Measurements from ENCODE around the gene LMO3. TPM values are rescaled to one million over a fixed set of nuclear protein-coding genes. Genes with fewer than 3 reads are reported as not detected.

LMO3 gene
- total and polyA plus RNA-seq, 2 of the 13 experiments (the other 11 are each of a cell fraction or from before 2014, with no cell fraction given) = not detected

GRCh38 chr12:16594797-16595196 lies 11.2 kb downstream of the LMO3 start:
- intact Hi-C loops (cut with micrococcal nuclease; ENCODE audit: unreplicated experiment) = no loop called here
- no peaks in the 10 kb centered on the region for H3K79me2 ChIP-seq (ENCODE audit: insufficient read depth, low read length)
- H2AFZ ChIP-seq (ENCODE audit: low read length) = no peak overlapping the region
- no TSS peak for BruUV-seq (replicated peaks)
- DNase-seq (ENCODE audit: low spot score) = no peak
- ChIA-PET CTCF (ENCODE audit: low intra/inter-chr PET ratio, low total read pairs) (no interaction called here), POLR2A (no interaction called here)
- H3K9me3 ChIP-seq (ENCODE audit: low read length) = no peaks in the 10 kb centered on the region
- TF ChIP-seq ZFY (CRISPR knock-in tag; IDR thresholded peaks at IDR 0.05) (no peak), MAFK (conservative IDR thresholded peaks at IDR 0.05 in 1 of 2, IDR thresholded peaks at IDR 0.05 in 1 of 2; ENCODE audit: low read length in 2 of 2) (peak; percentile 37 to 81; a peak in 3 of 4 replicates), RBM39 (IDR thresholded peaks at IDR 0.05; ENCODE audit: low read depth, low read length, poor library complexity, severe bottlenecking) (no peak), MAFF (IDR thresholded peaks at IDR 0.05; ENCODE audit: low read depth, low read length) (peak; percentile 73; the same call in 1 of the 2 replicates), FOXK2 (IDR thresholded peaks at IDR 0.05) (no peak), IRX3 (CRISPR knock-in tag; IDR thresholded peaks at IDR 0.05; ENCODE audit: borderline replicate concordance, low read depth) (no peak)
- ATAC-seq = no peak
- H3K36me3 ChIP-seq (replicated peaks in 1 of 2; ENCODE audit: control insufficient read depth in 1 of 2, insufficient read depth in 2 of 2, low read length in 2 of 2) = no peaks in the 10 kb centered on the region
- H3K4me3 ChIP-seq (replicated peaks in 1 of 3; ENCODE audit: insufficient read depth in 1 of 3, low read depth in 2 of 3, low read length in 3 of 3) = no peak overlapping the region
- no peaks in the 10 kb centered on the region for H3K27me3 ChIP-seq (ENCODE audit: control insufficient read depth in 1 of 2, insufficient read depth in 2 of 2, low read length in 2 of 2)
- H3K9ac ChIP-seq (ENCODE audit: insufficient read depth, low read depth, low read length) = no peak overlapping the region
- no peak for FAIRE-seq
- H3K4me2 ChIP-seq (ENCODE audit: low read depth, low read length) = no peak overlapping the region
- in situ Hi-C loops (cut with HindIII; ENCODE audit: extremely low pct_ligation_motif_present, low pct_unique_long_range_greater_than_20kb) = no loop called here
- H3K27ac ChIP-seq (ENCODE audit: extremely low read length, insufficient read depth, low read length) = no peak overlapping the region
- no peaks in the 10 kb centered on the region for H3K4me1 ChIP-seq (ENCODE audit: insufficient read depth, low read length)
- no peaks in the 10 kb centered on the region for H4K20me1 ChIP-seq (ENCODE audit: insufficient read depth, low read length)

GRCh38 chr12:16593546-16593945 lies 12.4 kb downstream of the LMO3 start:
- DNase-seq (ENCODE audit: low spot score) (no peak), FAIRE-seq (no peak), ATAC-seq (no peak)
- Histone ChIP-seq H3K9ac (ENCODE audit: insufficient read depth, low read depth, low read length) (no peak overlapping the region), H3K4me1 (ENCODE audit: insufficient read depth, low read length) (no peaks in the 10 kb centered on the region), H2AFZ (ENCODE audit: low read length) (no peak overlapping the region), H3K4me3 (replicated peaks in 1 of 3; ENCODE audit: insufficient read depth in 1 of 3, low read depth in 2 of 3, low read length in 3 of 3) (no peak overlapping the region), H3K79me2 (ENCODE audit: insufficient read depth, low read length) (no peaks in the 10 kb centered on the region), H3K36me3 (replicated peaks in 1 of 2; ENCODE audit: control insufficient read depth in 1 of 2, insufficient read depth in 2 of 2, low read length in 2 of 2) (no peaks in the 10 kb centered on the region), H3K27me3 (ENCODE audit: control insufficient read depth in 1 of 2, insufficient read depth in 2 of 2, low read length in 2 of 2) (no peaks in the 10 kb centered on the region), H3K9me3 (ENCODE audit: low read length) (no peaks in the 10 kb centered on the region), H3K27ac (ENCODE audit: extremely low read length, insufficient read depth, low read length) (no peak overlapping the region), H3K4me2 (ENCODE audit: low read depth, low read length) (no peak overlapping the region), H4K20me1 (ENCODE audit: insufficient read depth, low read length) (no peaks in the 10 kb centered on the region)
- POLR2A ChIA-PET = no interaction called here
- 5% methylated on average over 2 of the region's 2 CpGs for WGBS (ENCODE audit: low lambda C conversion rate)
- CTCF ChIA-PET (ENCODE audit: low intra/inter-chr PET ratio, low total read pairs) = no interaction called here
- intact Hi-C loops (cut with micrococcal nuclease; ENCODE audit: unreplicated experiment) (no loop called here), in situ Hi-C loops (cut with HindIII; ENCODE audit: extremely low pct_ligation_motif_present, low pct_unique_long_range_greater_than_20kb) (no loop called here)
- no TSS peak for BruUV-seq (replicated peaks)
- no peak for TF ChIP-seq KLF6 (CRISPR knock-in tag; IDR thresholded peaks at IDR 0.05)
- TF ChIP-seq ZNF720 (CRISPR knock-in tag; IDR thresholded peaks at IDR 0.05) = no peak
- TF ChIP-seq CENPBD1 (CRISPR knock-in tag; IDR thresholded peaks at IDR 0.05; ENCODE audit: borderline replicate concordance, low read depth) = no peak
- no peak for TF ChIP-seq PCBP2 (optimal IDR thresholded peaks at IDR 0.05; ENCODE audit: low read depth, low read length, poor library complexity, severe bottlenecking)
- no peak for TF ChIP-seq STAT6 (CRISPR knock-in tag; IDR thresholded peaks at IDR 0.05; ENCODE audit: borderline replicate concordance)
- TF ChIP-seq NFE2L1 (CRISPR knock-in tag; IDR thresholded peaks at IDR 0.05; ENCODE audit: borderline replicate concordance) = no peak
- no peak for TF ChIP-seq ZBTB1 (CRISPR knock-in tag; IDR thresholded peaks at IDR 0.05; ENCODE audit: borderline replicate concordance)
- TF ChIP-seq CENPT (CRISPR knock-in tag; IDR thresholded peaks at IDR 0.05; ENCODE audit: low read depth) = no peak
- TF ChIP-seq ZNF343 (CRISPR knock-in tag; IDR thresholded peaks at IDR 0.05) = no peak
- TF ChIP-seq ZNF672 (CRISPR knock-in tag; IDR thresholded peaks at IDR 0.05) = no peak
- no peak for TF ChIP-seq HMGA1 (CRISPR knock-in tag; conservative IDR thresholded peaks at IDR 0.05)

Measured in HepG2 (cell line).